ENCODE measurements around the gene PXDN. TPM values are rescaled to one million over a fixed set of nuclear protein-coding genes. Genes with fewer than 3 reads are reported as not detected.

Gene PXDN
- total and polyA plus RNA-seq, 9 of the 15 experiments (the other 6 are each of a cell fraction or from before 2014, with no cell fraction given) = 0.49 TPM; not detected in 8

DNA sequence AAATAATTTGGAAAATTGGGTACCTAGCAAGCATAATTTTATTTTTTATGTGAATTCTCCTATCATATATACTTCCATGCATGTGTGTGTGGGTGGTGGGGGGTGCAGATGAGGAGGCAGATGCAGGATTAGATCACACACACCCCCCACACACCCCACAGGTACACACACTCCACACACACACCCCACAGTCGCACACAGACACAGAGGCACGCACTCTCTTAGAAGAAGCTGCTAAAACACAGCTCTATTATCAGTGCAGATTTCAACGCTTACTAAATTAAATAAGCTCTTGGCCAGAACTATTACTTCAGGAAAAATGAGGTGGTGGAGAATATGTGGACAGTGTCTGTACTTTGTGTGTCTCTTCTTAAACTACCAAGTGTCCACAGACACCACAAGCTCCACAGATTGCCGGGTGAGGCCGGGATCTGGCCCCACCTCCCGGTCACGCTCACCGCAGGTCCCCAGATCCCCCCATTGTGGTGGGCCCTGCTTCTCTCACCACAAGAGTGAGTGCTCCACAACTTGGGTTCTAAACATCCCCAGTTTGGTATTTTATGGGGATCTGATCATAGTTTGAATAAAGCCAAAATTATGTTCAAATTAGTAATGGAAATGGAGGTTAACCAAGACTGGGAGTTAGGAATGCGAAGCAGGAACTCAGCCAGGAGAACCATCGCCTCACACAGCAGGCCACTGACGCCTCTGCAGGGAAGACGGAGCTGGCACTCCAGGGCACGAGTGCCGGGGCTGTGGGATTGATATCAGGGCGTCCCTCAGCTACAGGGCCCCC lies 102.1 kb downstream of the PXDN start (continued):
- TF ChIP-seq, protein P1, sequence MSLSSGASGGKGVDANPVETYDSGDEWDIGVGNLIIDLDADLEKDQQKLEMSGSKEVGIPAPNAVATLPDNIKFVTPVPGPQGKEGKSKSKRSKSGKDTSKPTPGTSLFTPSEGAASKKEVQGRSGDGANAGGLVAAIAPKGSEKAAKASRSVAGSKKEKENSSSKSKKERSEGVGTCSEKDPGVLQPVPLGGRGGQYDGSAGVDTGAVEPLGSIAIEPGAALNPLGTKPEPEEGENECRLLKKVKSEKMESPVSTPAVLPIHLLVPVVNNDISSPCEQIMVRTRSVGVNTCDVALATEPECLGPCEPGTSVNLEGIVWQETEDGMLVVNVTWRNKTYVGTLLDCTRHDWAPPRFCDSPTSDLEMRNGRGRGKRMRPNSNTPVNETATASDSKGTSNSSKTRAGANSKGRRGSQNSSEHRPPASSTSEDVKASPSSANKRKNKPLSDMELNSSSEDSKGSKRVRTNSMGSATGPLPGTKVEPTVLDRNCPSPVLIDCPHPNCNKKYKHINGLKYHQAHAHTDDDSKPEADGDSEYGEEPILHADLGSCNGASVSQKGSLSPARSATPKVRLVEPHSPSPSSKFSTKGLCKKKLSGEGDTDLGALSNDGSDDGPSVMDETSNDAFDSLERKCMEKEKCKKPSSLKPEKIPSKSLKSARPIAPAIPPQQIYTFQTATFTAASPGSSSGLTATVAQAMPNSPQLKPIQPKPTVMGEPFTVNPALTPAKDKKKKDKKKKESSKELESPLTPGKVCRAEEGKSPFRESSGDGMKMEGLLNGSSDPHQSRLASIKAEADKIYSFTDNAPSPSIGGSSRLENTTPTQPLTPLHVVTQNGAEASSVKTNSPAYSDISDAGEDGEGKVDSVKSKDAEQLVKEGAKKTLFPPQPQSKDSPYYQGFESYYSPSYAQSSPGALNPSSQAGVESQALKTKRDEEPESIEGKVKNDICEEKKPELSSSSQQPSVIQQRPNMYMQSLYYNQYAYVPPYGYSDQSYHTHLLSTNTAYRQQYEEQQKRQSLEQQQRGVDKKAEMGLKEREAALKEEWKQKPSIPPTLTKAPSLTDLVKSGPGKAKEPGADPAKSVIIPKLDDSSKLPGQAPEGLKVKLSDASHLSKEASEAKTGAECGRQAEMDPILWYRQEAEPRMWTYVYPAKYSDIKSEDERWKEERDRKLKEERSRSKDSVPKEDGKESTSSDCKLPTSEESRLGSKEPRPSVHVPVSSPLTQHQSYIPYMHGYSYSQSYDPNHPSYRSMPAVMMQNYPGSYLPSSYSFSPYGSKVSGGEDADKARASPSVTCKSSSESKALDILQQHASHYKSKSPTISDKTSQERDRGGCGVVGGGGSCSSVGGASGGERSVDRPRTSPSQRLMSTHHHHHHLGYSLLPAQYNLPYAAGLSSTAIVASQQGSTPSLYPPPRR (CRISPR knock-in tag; IDR thresholded peaks at IDR 0.05; ENCODE audit: borderline replicate concordance) = no peak
- TF ChIP-seq THRAP3 (IDR thresholded peaks at IDR 0.05; ENCODE audit: borderline replicate concordance) = no peak
- no peak for TF ChIP-seq ARNT (IDR thresholded peaks at IDR 0.05)
- no peak for TF ChIP-seq FUS (optimal IDR thresholded peaks at IDR 0.05; ENCODE audit: low read depth, low read length)
- TF ChIP-seq, protein P2, sequence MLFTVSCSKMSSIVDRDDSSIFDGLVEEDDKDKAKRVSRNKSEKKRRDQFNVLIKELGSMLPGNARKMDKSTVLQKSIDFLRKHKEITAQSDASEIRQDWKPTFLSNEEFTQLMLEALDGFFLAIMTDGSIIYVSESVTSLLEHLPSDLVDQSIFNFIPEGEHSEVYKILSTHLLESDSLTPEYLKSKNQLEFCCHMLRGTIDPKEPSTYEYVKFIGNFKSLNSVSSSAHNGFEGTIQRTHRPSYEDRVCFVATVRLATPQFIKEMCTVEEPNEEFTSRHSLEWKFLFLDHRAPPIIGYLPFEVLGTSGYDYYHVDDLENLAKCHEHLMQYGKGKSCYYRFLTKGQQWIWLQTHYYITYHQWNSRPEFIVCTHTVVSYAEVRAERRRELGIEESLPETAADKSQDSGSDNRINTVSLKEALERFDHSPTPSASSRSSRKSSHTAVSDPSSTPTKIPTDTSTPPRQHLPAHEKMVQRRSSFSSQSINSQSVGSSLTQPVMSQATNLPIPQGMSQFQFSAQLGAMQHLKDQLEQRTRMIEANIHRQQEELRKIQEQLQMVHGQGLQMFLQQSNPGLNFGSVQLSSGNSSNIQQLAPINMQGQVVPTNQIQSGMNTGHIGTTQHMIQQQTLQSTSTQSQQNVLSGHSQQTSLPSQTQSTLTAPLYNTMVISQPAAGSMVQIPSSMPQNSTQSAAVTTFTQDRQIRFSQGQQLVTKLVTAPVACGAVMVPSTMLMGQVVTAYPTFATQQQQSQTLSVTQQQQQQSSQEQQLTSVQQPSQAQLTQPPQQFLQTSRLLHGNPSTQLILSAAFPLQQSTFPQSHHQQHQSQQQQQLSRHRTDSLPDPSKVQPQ (CRISPR knock-in tag; IDR thresholded peaks at IDR 0.05; ENCODE audit: borderline replicate concordance) = no peak
- TF ChIP-seq EHMT2 (IDR thresholded peaks at IDR 0.05) = no peak
- no peak for TF ChIP-seq NR3C1 (CRISPR knock-in tag; IDR thresholded peaks at IDR 0.05)
- TF ChIP-seq EP400 (IDR thresholded peaks at IDR 0.05) = no peak
- TF ChIP-seq, protein P3, sequence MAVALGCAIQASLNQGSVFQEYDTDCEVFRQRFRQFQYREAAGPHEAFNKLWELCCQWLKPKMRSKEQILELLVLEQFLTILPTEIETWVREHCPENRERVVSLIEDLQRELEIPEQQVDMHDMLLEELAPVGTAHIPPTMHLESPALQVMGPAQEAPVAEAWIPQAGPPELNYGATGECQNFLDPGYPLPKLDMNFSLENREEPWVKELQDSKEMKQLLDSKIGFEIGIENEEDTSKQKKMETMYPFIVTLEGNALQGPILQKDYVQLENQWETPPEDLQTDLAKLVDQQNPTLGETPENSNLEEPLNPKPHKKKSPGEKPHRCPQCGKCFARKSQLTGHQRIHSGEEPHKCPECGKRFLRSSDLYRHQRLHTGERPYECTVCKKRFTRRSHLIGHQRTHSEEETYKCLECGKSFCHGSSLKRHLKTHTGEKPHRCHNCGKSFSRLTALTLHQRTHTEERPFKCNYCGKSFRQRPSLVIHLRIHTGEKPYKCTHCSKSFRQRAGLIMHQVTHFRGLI (CRISPR knock-in tag; IDR thresholded peaks at IDR 0.05) = no peak
- TF ChIP-seq, protein P4, sequence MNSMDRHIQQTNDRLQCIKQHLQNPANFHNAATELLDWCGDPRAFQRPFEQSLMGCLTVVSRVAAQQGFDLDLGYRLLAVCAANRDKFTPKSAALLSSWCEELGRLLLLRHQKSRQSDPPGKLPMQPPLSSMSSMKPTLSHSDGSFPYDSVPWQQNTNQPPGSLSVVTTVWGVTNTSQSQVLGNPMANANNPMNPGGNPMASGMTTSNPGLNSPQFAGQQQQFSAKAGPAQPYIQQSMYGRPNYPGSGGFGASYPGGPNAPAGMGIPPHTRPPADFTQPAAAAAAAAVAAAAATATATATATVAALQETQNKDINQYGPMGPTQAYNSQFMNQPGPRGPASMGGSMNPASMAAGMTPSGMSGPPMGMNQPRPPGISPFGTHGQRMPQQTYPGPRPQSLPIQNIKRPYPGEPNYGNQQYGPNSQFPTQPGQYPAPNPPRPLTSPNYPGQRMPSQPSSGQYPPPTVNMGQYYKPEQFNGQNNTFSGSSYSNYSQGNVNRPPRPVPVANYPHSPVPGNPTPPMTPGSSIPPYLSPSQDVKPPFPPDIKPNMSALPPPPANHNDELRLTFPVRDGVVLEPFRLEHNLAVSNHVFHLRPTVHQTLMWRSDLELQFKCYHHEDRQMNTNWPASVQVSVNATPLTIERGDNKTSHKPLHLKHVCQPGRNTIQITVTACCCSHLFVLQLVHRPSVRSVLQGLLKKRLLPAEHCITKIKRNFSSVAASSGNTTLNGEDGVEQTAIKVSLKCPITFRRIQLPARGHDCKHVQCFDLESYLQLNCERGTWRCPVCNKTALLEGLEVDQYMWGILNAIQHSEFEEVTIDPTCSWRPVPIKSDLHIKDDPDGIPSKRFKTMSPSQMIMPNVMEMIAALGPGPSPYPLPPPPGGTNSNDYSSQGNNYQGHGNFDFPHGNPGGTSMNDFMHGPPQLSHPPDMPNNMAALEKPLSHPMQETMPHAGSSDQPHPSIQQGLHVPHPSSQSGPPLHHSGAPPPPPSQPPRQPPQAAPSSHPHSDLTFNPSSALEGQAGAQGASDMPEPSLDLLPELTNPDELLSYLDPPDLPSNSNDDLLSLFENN (IDR thresholded peaks at IDR 0.05; ENCODE audit: low read depth in 2 of 2, low read length in 2 of 2) = no peak
- TF ChIP-seq SRSF1 (IDR thresholded peaks at IDR 0.05; ENCODE audit: low read depth, low read length) = no peak
- no peak for TF ChIP-seq KLF13 (tag; IDR thresholded peaks at IDR 0.05; ENCODE audit: borderline replicate concordance, low read depth)

Data from K562 (cell line).